Activated CD4-positive, alpha-beta T cell treated with anti-CD3 and anti-CD28 coated beads for 36 hours (primary cell): ENCODE data around the gene TPCN1. TPM values are rescaled to one million over a fixed set of nuclear protein-coding genes. Genes with fewer than 3 reads are reported as not detected.

Experiments used
- ATAC-seq: fragments of 200-7000 bp; cut with Tn5 transposase; one replicate; pipeline ENCODE4 v1.10.0; 2021; ENCODE audit warnings: mild to moderate bottlenecking, moderate library complexity
- CTCF ChIA-PET: fragments of 350-600 bp; sonication (Branson Sonifier 250); formaldehyde crosslinking; loops from one replicate; lab custom pipeline; 2021; ENCODE audit warnings: antibody characterized with exemption; lab: Charles Lee
- POLR2A ChIA-PET: fragments of 350-600 bp; sonication (Branson Sonifier 250); formaldehyde crosslinking; loops from one replicate; lab custom pipeline; 2021; ENCODE audit warnings: antibody characterized with exemption, inconsistent platforms; lab: Charles Lee
- DNase-seq: peaks from one replicate; pipeline ENCODE4 v3.0.0-alpha.2; 2020
- H3K27ac Mint-ChIP-seq: one replicate; pipeline ENCODE4 v1.8.0; 2021; ENCODE audit warnings: mixed read lengths
- H3K27me3 Mint-ChIP-seq: one replicate; pipeline ENCODE4 v1.8.0; 2021; ENCODE audit warnings: mixed read lengths
- H3K36me3 Mint-ChIP-seq: one replicate; pipeline ENCODE4 v1.8.0; 2021; ENCODE audit warnings: low read depth, mixed read lengths
- H3K4me1 Mint-ChIP-seq: one replicate; pipeline ENCODE4 v1.8.0; 2021; ENCODE audit warnings: mixed read lengths
- H3K4me3 Mint-ChIP-seq: one replicate; pipeline ENCODE4 v1.8.0; 2021; ENCODE audit warnings: mild to moderate bottlenecking, moderate library complexity, mixed read lengths
- H3K9me3 Mint-ChIP-seq: one replicate; pipeline ENCODE4 v1.8.0; 2021; ENCODE audit warnings: low read depth, mixed read lengths
- intact Hi-C, 2 experiments: fragments of 100-400 bp; cut with DNase I in 1 of 2; cut with micrococcal nuclease in 1 of 2; formaldehyde crosslinking; loops; one replicate each; pipeline versions ENCODE4 v1.14.2 to v1.15.1; 2022 to 2024; cut with DNase I, micrococcal nuclease
- total RNA-seq, 2 experiments: library from RNA; stranded (reverse); gene quantifications; one replicate each; pipeline ENCODE4 v1.2.3, GENCODE V29; 2021

The TPCN1 gene
- total RNA-seq, 2 experiments from 2014 or later, result 35.5 to 37.0 TPM

DNA sequence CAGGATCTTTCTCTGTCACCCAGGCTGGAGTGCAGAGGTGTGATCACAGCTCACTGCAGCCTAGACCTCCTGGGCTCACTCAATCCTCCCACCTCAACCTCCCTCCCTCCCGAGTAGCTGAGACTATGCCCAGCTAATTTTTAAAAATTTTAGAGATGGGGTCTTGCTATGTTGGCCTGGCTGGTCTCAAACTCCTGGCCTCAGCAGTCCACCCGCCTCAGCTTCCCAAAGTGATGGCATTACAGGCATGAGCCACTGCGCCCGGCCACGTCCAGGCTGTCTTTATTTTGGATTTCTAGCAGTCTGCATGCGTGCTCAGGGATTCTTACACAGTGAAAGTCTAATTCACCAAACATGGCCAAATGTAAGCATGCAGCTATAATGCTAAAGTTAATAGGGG is 95.9 kb downstream of the TPCN1 start:
- CTCF ChIA-PET, result interaction anchor here (0.6 kb wide), 1 partner anchor 96 kb away, joined by 3 read pairs; the partner anchor contains the start of gene TPCN1
- Mint-ChIP-seq H3K27ac (no peak overlapping the region), H3K9me3 (peaks cover 4% of the 10 kb centered on the region), H3K4me1 (no peaks in the 10 kb centered on the region), H3K4me3 (no peak overlapping the region), H3K36me3 (peaks cover 41% of the 10 kb centered on the region), H3K27me3 (no peaks in the 10 kb centered on the region)
- DNase-seq, result no peak
- intact Hi-C loops, result no loop called here
- POLR2A ChIA-PET, result no interaction called here
- no peak for ATAC-seq

DNA sequence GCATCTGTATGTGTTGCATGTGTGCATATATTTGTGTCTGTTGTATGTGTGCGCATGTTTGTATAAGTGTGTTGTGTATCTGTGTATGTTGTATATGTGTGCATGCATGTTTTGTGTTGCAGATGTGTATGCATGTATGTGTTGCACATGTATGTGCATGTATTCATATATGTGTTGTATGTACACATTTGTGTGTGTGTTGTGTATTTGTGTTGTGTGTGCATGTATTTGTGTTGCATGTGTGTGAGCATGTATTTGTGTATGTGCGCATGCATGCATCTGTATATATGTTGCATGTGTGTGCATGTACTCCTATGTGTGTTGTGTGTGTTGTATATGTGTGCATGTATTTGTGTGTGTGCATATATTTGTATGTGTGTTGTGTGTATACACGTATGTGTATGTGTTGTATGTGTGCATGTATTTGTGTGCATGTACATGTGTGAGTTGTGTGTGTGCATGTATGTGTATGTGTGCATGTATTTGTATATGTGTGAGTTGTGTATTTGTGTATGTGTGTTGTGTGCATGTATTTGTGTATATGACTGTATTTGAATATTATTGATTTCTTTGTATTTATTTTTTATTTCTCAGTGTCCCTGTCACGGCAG is 96.9 kb downstream of the TPCN1 start:
- ChIA-PET CTCF (no interaction called here), POLR2A (no interaction called here)
- Mint-ChIP-seq H3K9me3 (peaks cover 10% of the 10 kb centered on the region), H3K36me3 (peaks cover 43% of the 10 kb centered on the region), H3K4me3 (no peak overlapping the region), H3K4me1 (no peaks in the 10 kb centered on the region), H3K27me3 (no peaks in the 10 kb centered on the region), H3K27ac (no peak overlapping the region)
- no peak for ATAC-seq
- DNase-seq, result no peak
- intact Hi-C loops, result no loop called here

DNA sequence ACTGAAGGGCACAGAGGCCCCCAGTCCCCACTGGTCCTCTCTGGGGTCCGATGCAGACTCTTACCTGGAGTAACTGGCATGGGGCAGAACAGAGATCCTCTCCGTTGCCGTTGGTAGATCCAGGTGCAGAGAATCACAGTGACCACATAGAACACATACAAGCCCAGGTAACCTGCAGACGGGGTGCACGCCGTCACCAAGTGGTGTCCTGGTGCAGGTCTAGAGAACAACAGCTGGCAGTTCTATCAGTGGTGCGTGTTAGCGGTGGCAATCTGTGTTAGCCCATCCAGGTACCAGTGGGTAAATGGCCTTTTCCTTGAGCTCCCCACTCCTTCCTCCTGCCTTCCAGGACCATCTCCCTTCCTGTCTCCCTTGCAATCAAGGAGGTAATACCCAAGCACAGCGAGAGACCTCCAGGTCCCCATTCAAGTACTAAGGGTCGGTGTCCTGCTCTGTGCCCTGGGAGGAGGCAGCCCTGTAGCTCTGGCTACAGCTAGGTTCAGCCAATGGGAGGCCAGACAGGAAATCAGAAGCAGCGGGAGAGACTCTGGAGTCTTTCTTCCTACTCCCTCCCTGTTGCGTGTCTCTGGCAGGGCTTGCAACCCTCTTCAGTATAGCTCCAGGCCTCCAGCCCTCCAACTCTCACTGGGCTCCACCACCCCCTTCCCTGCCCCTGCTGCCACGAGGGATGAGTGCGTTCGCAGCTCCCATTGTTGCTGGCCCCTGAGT is 97.8 kb downstream of the TPCN1 start:
- peaks cover 10% of the 10 kb centered on the region for H3K9me3 Mint-ChIP-seq
- ATAC-seq (no peak), DNase-seq (no peak)
- no peaks in the 10 kb centered on the region for H3K27me3 Mint-ChIP-seq
- ChIA-PET POLR2A (no interaction called here), CTCF (interaction anchor here (0.7 kb wide), 1 partner anchor 107 kb away, joined by 3 read pairs; no protein-coding TSS in a partner anchor)
- intact Hi-C loops, result no loop called here
- H3K27ac Mint-ChIP-seq, result no peak overlapping the region
- H3K4me1 Mint-ChIP-seq, result peaks cover 4% of the 10 kb centered on the region
- no peak overlapping the region for H3K4me3 Mint-ChIP-seq
- peaks cover 44% of the 10 kb centered on the region for H3K36me3 Mint-ChIP-seq

DNA sequence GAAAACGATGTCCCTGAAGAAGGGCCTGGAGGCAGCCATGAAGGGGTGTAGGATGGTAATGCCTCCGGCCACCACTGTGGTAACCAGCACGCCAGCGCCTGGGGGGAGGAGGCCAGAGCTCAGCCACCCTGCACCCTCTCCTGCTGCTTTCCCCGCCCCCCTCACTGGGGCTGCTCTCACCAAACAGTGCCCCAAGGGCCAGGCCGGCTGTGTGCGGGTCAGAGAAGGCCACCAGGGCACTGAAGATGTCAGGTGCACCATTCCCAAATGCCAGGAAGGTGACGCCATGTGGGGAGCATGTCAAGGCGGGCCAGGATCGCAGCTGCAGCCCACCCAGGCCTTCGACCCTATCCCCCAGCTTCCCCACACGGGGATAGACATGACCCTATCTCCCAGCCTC is 99.1 kb downstream of the TPCN1 start:
- Mint-ChIP-seq H3K4me1 (peaks cover 8% of the 10 kb centered on the region), H3K27me3 (no peaks in the 10 kb centered on the region), H3K9me3 (peaks cover 10% of the 10 kb centered on the region), H3K27ac (no peak overlapping the region), H3K36me3 (peaks cover 47% of the 10 kb centered on the region), H3K4me3 (no peak overlapping the region)
- no peak for DNase-seq
- ChIA-PET POLR2A (no interaction called here), CTCF (no interaction called here)
- ATAC-seq, result no peak
- intact Hi-C loops, result no loop called here

DNA sequence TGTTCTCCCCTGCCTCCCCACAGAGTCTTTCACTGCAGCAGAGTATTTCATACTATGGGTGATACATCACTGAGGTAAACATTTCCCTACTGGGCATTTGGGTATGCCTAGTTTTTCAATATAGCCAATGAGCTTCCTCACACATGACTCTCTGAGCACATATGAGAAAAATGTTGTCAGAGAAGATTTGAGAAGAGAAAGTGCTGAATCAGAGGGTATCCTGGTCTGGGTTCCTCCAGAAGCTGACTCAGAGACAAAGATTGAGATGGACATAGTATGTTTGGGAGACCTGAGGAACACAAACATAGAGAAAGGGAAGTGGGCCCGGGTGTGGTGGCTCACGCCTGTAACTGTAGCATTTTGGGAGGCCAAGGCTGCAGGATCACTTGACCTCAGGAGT is 101.1 kb downstream of the TPCN1 start:
- intact Hi-C loops, result no loop called here
- Mint-ChIP-seq H3K9me3 (peaks cover 10% of the 10 kb centered on the region), H3K27me3 (no peaks in the 10 kb centered on the region), H3K4me3 (no peak overlapping the region), H3K4me1 (peaks cover 11% of the 10 kb centered on the region), H3K36me3 (peaks cover 55% of the 10 kb centered on the region), H3K27ac (peak overlapping the region; percentile 13)
- ChIA-PET CTCF (interaction anchor here (0.6 to 0.7 kb wide), 2 partner anchors 8 to 126 kb away, joined by 3 read pairs; no protein-coding TSS in a partner anchor), POLR2A (no interaction called here)
- ATAC-seq (peak; percentile 26), DNase-seq (no peak)

DNA sequence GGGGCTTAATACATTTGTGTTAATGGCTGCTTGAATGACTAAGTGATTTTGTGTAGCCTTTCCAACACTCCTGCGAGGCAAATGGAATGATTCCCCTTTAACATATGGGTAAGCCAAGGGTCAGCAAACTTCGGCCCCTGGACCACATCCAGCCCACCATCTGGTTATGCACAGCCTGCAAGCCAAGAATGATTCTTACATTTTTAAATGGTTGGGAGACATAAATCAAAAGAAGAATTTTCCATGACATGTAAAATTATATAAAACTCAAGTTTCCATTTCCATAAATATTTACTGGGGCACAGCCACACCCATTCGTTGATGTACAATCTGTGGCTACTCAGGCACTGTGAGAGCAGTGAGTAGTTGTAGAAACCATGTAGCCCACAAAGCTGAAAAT is 104.7 kb downstream of the TPCN1 start:
- ChIA-PET POLR2A (no interaction called here), CTCF (no interaction called here)
- Mint-ChIP-seq H3K27ac (no peak overlapping the region), H3K9me3 (peaks cover 10% of the 10 kb centered on the region), H3K4me3 (no peak overlapping the region), H3K36me3 (peaks cover 37% of the 10 kb centered on the region), H3K27me3 (no peaks in the 10 kb centered on the region), H3K4me1 (peaks cover 22% of the 10 kb centered on the region)
- intact Hi-C loops, result no loop called here
- DNase-seq (no peak), ATAC-seq (no peak)

DNA sequence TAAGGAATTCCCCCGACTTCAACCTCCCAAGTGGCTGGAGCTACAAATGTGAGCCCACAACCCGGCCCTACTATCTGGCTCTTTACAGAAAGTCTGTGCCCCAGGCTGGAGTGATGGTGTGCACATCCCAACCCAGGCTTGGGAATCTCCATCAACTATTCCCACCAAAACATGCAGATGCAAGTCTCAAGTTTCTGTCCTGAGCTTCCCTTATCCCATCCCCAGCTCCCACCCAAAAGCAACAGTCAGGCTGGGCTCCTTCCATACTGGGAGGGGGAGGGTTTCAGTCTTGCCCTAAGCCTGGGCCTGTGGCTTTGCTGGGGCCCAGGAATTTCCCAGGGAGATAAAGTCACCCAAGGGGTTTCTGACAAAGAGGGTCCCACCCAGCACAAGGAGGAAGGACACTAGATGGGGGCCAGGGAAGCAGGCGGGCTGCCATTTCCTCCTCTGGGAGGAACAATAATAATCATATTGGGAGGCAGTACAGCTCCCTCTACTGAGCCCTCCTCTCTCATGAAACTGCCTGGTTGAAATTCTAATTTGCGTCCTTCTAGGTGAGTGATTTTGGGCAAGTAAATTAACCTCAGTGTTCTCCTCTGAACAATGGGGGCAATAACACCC is 105.6 kb downstream of the TPCN1 start:
- CTCF ChIA-PET, result no interaction called here

DNA sequence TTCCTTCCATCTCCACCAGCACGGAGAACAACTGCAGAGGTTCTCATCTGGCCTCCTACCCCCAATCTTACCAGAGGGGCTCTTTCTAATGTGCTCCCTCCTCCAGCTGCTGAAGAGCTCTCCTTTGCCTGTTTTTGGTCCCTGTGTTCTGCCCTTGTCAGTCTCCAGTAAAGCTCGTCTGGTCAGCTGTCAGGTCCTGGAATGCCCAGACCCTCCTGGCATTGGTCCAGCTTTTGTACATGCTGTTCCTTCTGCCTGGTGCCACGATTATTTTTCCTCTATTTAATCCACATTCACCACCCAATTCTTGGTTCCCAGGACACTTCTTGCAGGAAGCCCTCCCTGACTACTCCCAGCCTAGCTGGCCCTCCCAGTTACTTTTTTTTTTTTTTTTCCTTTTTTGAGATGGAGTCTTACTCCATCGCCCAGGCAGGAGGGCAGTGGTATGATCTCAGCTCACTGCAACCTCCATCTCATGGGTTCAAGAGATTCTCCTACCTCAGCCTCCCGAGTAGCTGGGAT is 107.2 kb downstream of the TPCN1 start:
- no peaks in the 10 kb centered on the region for H3K9me3 Mint-ChIP-seq
- H3K27me3 Mint-ChIP-seq, result no peaks in the 10 kb centered on the region
- H3K27ac Mint-ChIP-seq, result no peak overlapping the region
- DNase-seq (no peak), ATAC-seq (no peak)
- intact Hi-C loops, result no loop called here
- H3K4me1 Mint-ChIP-seq, result peaks cover 34% of the 10 kb centered on the region
- H3K36me3 Mint-ChIP-seq, result peaks cover 36% of the 10 kb centered on the region
- ChIA-PET CTCF (no interaction called here), POLR2A (no interaction called here)
- H3K4me3 Mint-ChIP-seq, result no peak overlapping the region

More for the DNA sequence above, 105.6 kb downstream of the TPCN1 start:
- peak overlapping the region; percentile 33 for H3K27ac Mint-ChIP-seq
- intact Hi-C loops, result no loop called here
- H3K9me3 Mint-ChIP-seq, result peaks cover 8% of the 10 kb centered on the region
- peaks cover 24% of the 10 kb centered on the region for H3K4me1 Mint-ChIP-seq
- H3K27me3 Mint-ChIP-seq, result no peaks in the 10 kb centered on the region
- DNase-seq (no peak), ATAC-seq (no peak)
- POLR2A ChIA-PET, result no interaction called here
- H3K36me3 Mint-ChIP-seq, result peaks cover 36% of the 10 kb centered on the region
- H3K4me3 Mint-ChIP-seq, result no peak overlapping the region

DNA sequence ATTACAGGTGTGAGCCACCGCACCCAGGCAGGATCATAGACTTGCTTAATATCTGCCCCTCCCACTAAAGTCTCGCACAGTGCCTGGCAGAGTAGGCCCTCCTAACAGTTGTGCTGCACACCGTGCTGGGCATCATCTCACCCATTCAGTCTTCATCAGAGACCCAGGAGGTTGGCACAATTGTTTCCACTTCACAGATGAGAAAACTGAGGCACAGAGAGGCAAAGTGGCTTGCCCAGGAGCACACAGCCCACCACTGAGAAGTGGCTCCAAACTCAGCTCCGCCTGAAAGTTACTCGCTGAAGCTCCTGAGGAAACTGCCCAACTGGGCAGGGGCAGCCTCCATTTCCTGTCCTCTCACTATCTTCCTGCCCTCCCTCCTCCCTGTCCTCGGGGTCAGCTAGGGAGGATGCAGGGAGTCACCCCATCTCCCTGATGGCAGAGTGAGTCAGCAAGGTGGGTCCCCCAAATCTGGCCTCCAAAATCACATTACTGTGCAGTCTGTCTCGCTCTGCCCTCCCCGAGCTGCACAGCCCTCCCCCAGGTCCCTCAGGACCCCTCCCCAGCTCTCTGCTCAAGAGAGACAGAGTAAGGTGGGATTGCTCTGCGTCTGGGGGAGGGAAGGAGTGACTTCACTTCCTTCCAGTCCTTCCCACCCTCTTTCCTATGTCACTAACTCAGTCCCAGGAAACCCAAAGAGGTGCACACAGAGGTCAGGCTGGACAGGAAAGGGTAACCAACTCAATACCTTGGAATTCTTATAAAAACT is 107.9 kb downstream of the TPCN1 start:
- no peak overlapping the region for H3K4me3 Mint-ChIP-seq
- DNase-seq (no peak), ATAC-seq (no peak)
- H3K27ac Mint-ChIP-seq, result no peak overlapping the region
- no peaks in the 10 kb centered on the region for H3K27me3 Mint-ChIP-seq
- intact Hi-C loops, result no loop called here
- CTCF ChIA-PET, result no interaction called here
- no peaks in the 10 kb centered on the region for H3K9me3 Mint-ChIP-seq
- H3K36me3 Mint-ChIP-seq, result peaks cover 33% of the 10 kb centered on the region
- peaks cover 34% of the 10 kb centered on the region for H3K4me1 Mint-ChIP-seq
- POLR2A ChIA-PET, result no interaction called here

DNA sequence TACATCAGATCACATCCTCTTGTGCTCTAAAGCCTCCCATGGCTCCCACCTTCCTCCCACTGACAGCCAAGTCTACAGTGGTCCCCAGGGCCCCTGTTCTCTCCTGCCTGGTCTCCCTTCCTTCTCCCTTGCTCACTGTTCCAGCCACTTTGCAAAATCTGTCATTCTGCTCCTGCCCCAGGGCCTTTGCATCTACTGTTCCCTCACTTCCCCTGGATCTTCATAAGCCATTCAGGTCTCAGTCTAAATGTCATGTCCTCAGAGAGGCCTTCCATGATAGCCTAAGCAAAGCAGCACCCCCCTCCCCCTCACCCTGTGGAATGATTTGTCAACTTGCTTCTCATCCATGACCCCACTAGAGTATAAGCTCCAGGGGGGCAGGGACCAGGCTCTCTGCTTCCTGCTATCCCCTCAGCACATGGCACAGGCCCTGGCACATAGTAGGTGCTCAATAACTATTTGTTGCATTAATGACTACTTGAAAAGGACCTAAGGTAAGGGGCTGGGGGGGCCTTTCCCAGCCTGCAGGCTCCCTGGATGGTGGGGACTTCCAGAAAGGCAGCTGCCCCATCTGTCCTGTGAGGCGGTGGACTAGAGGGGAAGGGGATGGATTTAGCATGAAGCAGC is 108.6 kb downstream of the TPCN1 start:
- intact Hi-C loops, result loop anchor here in 1 of 2 experiments (10.0 kb wide), 1 partner anchor 145 kb away; the partner anchor contains the start of genes DDX54 and RITA1
- no peak overlapping the region for H3K27ac Mint-ChIP-seq
- no peak overlapping the region for H3K4me3 Mint-ChIP-seq
- peaks cover 33% of the 10 kb centered on the region for H3K4me1 Mint-ChIP-seq
- CTCF ChIA-PET, result no interaction called here
- no peaks in the 10 kb centered on the region for H3K9me3 Mint-ChIP-seq
- peaks cover 29% of the 10 kb centered on the region for H3K36me3 Mint-ChIP-seq
- no peak for ATAC-seq
- no peak for DNase-seq
- no peaks in the 10 kb centered on the region for H3K27me3 Mint-ChIP-seq
- POLR2A ChIA-PET, result no interaction called here

DNA sequence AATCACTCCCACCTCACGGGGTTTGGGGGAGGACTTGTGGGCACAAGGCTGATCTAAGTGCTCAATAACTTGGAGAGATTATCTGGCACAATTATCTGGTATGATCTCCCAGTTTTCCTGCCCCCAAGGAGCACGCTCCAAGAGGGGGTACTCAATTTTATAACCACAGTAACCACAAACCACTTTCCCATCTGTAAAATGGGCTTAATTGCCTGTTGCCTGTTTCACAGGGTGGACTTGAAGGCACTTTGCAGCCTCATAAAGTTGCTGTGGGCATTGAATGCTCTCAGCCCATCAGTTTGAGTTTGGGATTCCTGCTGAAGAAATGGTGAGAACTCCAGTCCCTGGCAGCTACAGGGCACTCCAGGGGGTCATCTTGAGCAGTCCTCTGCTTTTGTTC is 109.2 kb downstream of the TPCN1 start:
- ChIA-PET CTCF (no interaction called here), POLR2A (no interaction called here)
- no peak overlapping the region for H3K4me3 Mint-ChIP-seq
- H3K4me1 Mint-ChIP-seq, result peaks cover 31% of the 10 kb centered on the region
- no peak overlapping the region for H3K27ac Mint-ChIP-seq
- H3K27me3 Mint-ChIP-seq, result no peaks in the 10 kb centered on the region
- ATAC-seq (no peak), DNase-seq (no peak)
- intact Hi-C loops, result loop anchor here in 1 of 2 experiments (10.0 kb wide), 1 partner anchor 146 kb away; the partner anchor contains the start of genes DDX54 and RITA1
- peaks cover 26% of the 10 kb centered on the region for H3K36me3 Mint-ChIP-seq
- no peaks in the 10 kb centered on the region for H3K9me3 Mint-ChIP-seq
